ENCODE data around the gene TMEM132C. TPM values are rescaled to one million over a fixed set of nuclear protein-coding genes. Genes with fewer than 3 reads are reported as not detected.

The TMEM132C gene
- total RNA-seq, 1 donor from 2014 or later, result 0.64 TPM

DNA sequence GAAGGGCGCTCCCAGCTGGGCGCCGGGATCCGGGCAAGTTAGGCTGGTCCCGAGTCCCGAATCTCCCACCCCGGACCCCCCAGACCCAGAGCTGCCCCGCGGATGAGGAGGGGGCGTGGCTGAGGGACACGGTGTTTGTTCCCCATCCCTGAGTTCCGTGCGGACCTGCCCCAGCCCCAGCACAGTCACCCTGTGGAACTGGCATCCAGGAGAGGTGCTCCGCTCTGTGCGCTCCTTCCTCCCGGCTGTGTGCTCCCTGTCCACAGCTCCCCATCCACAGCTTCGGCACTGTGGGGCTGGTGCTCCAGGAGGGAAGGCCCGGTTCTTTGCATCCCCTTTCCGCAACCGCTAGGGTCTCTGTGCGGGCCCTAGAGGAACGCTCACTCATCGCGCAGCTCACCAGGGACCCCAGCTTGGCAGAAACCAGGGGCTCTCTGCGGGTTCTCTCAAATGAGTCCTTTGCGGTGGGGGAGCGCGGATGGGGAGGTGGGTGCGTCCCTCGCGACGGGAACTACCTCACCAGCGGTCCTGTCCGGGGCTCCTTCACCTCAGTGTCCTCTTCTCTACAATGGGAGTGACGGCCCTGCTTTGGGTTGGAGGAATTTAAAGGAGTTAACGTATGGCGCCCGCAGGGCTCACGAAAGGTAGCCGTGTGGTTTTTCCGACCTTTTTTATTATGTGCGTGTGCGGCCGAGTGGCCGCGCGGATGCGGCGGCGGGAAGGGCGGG lies 845 bp downstream of the TMEM132C start:
- no peak for TF ChIP-seq CTCF (IDR thresholded peaks at IDR 0.05)
- peak overlapping the region; percentile 31 for H3K4me3 ChIP-seq
- no peak for DNase-seq
- H3K9me3 ChIP-seq, result no peaks in the 10 kb centered on the region
- H3K36me3 ChIP-seq, result no peaks in the 10 kb centered on the region
- peaks cover 39% of the 10 kb centered on the region for H3K27me3 ChIP-seq
- peaks cover 9% of the 10 kb centered on the region for H3K4me1 ChIP-seq
- no peak overlapping the region for H3K27ac ChIP-seq
- ATAC-seq, result peak; percentile 21
- intact Hi-C loops (cut with DNase I), result no loop called here

DNA sequence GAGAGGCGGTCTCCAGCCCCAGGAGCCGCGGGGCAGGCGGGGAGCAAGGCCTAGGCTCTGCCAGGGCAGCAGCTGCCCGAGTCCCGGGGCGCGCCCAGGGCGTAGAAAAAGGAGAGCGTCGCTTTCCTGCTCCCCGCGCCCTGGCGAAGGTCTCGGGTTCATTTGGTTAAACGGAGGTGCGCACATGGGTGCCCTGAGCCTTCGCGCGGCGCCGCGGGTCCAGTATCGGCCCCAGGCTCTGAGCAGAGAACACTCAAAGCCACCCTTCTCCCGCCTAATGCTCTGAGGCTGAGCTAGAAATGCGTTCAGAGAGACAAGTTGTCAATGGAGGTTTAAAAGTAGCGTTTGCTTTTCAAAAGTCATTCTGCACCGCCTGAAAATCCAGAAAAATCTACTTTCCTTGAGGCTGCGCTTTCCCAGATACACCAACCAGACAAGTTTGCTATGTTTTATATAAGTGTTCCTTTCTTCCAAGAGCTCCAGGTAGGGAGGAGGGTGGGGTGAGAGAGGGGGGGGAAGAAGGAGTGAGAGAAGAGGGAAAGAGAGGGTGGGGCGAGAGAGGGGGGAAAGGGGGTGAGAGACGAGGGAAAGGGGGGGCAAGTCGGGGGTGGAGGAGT lies 1.5 kb downstream of the TMEM132C start:
- H3K4me3 ChIP-seq, result peak overlapping the region; percentile 31

DNA sequence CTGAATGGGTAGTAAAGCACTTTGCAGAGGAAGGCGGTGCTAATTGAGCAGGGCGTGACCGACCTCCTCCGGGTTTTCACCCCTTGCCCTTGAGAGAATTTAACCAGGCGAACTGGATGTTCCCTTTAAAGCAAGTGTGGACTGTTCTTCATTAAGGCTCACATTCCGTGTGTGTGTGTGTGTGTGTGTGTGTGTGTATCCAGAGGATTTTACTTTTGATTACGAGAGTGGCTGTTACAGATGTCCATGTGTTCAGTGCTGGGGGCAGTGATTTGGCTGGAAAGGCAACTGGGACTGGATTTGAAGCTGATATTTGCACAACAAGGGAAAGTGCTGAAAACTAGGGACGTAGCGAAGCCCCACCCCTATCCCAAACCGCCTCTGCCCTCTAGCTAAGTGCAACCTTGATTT lies 2.2 kb downstream of the TMEM132C start:
- no peaks in the 10 kb centered on the region for H3K9me3 ChIP-seq
- intact Hi-C loops (cut with DNase I), result no loop called here
- ATAC-seq, result peak; percentile 31
- H3K27me3 ChIP-seq, result peaks cover 39% of the 10 kb centered on the region
- H3K36me3 ChIP-seq, result no peaks in the 10 kb centered on the region
- no peak overlapping the region for H3K27ac ChIP-seq
- TF ChIP-seq CTCF (IDR thresholded peaks at IDR 0.05), result no peak
- DNase-seq, result no peak
- no peak overlapping the region for H3K4me3 ChIP-seq
- H3K4me1 ChIP-seq, result peaks cover 9% of the 10 kb centered on the region

More for the DNA sequence above, 1.5 kb downstream of the TMEM132C start:
- ATAC-seq (no peak), DNase-seq (no peak)
- H3K36me3 ChIP-seq, result no peaks in the 10 kb centered on the region
- no peak for TF ChIP-seq CTCF (IDR thresholded peaks at IDR 0.05)
- no peaks in the 10 kb centered on the region for H3K9me3 ChIP-seq
- H3K27me3 ChIP-seq, result peaks cover 39% of the 10 kb centered on the region
- peaks cover 9% of the 10 kb centered on the region for H3K4me1 ChIP-seq
- H3K27ac ChIP-seq, result no peak overlapping the region
- intact Hi-C loops (cut with DNase I), result no loop called here

DNA sequence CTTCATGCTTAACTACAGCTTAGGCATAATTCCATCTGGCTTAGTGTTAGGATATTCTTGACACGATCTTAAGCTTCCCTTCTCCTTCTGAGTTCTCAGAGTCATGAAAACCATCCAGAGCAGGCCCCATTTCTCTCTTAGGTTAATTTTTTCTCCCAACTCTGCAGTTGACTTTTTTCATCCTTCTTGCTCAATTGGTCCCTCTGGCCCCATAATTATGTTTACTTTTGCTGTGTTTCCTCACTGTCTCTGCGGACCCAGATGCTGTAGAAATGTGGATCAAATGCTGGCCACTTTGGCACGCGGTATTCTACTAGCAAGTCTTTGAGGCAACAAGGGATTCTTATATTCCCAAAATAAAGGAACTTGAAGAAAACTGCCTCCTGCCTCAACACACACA lies 9.5 kb downstream of the TMEM132C start:
- Histone ChIP-seq H3K27me3 (peaks cover 5% of the 10 kb centered on the region), H3K9me3 (no peaks in the 10 kb centered on the region), H3K4me1 (no peaks in the 10 kb centered on the region), H3K4me3 (no peak overlapping the region), H3K27ac (no peak overlapping the region), H3K36me3 (no peaks in the 10 kb centered on the region)
- intact Hi-C loops (cut with DNase I), result no loop called here
- no peak for DNase-seq
- ATAC-seq, result no peak
- TF ChIP-seq CTCF (IDR thresholded peaks at IDR 0.05), result no peak

- no peak overlapping the region for H3K4me3 ChIP-seq
- no peaks in the 10 kb centered on the region for H3K27me3 ChIP-seq
- ATAC-seq (no peak), DNase-seq (no peak)
- H3K4me1 ChIP-seq, result no peaks in the 10 kb centered on the region
- intact Hi-C loops (cut with DNase I), result no loop called here
- no peaks in the 10 kb centered on the region for H3K36me3 ChIP-seq
- no peak overlapping the region for H3K27ac ChIP-seq
- TF ChIP-seq CTCF (IDR thresholded peaks at IDR 0.05), result no peak
- no peaks in the 10 kb centered on the region for H3K9me3 ChIP-seq
Observed at GRCh38 chr12:128286970-128287369, 20.0 kb downstream of the TMEM132C start.

All from upper lobe of right lung (tissue), 1 donor.